Esophagus muscularis mucosa (tissue), 4 donors: ENCODE results near the gene STT3A.

Source experiments
- CTCF ChIP-seq, 3 experiments: fragments of 200-600 bp in 2 of 3; fragments of 450-650 bp in 1 of 3; sonication (generic) in 2 of 3; IDR thresholded peaks; one replicate each; pipeline ENCODE4 v1.5.1; 2017 to 2019; ENCODE audit warnings: antibody characterized with exemption in 3 of 3, mild to moderate bottlenecking in 2 of 3, moderate library complexity in 1 of 3
- EP300 ChIP-seq: sonication (generic); formaldehyde crosslinking; IDR thresholded peaks from one replicate; pipeline ENCODE4 v1.6.1; 2017; ENCODE audit warnings: antibody characterized with exemption
- POLR2A ChIP-seq: fragments of 450-650 bp; IDR thresholded peaks from one replicate; pipeline ENCODE4 v1.6.1; 2017; ENCODE audit warnings: antibody characterized with exemption, moderate library complexity, mild to moderate bottlenecking, low read depth

- TF ChIP-seq CTCF (IDR thresholded peaks at IDR 0.05) = no peak
- no peak for TF ChIP-seq POLR2A
- no peak for TF ChIP-seq EP300
These were observed 53.2 kb downstream of the STT3A start for GRCh38 chr11:125645871-125646270.
